ENCODE results near the gene B4GALT2.

DNA sequence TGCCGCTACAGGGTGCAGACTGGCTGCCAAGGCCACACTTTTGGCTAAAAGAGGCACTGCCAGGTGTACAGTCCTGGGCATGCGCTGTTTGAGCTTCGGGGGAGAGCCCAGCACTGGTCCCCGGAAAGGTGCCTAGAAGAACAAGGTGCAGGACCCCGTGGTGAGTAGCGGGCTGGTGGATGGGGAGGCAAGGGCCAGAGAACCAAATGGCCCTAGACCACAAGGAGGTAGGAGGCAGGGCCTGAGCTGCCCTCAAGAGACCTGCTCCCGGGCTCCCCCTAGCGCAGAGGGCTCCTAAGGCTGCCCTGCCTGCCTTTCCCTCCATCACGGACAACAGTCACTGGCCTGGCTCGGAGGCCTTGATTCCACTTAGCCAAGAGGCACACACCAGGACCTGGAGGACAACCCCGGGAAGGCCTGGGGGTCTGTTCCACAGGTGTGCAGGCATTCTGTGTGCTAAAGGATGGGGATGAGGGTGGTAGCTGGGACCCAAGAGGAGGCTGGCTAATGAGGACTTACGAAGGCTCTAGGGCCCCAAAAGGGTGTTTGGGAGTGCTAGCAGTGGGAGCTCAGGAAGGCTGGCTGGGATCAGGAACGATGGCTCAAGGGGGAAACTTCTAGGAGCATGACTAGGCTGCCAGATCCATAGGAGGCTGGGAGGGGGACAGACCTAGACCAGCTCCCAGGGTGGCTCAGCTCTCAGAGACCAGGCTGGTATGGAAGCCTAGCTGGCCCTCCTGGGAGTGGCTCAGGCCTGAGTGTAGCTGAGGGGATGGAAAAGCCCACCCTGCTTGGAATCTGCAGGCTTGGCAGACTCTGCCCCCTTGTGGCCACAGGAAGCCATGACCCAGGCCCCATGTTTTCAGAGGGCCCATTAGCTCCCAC, 44.7 kb upstream of the B4GALT2 start:
- TF ChIP-seq, protein P1, sequence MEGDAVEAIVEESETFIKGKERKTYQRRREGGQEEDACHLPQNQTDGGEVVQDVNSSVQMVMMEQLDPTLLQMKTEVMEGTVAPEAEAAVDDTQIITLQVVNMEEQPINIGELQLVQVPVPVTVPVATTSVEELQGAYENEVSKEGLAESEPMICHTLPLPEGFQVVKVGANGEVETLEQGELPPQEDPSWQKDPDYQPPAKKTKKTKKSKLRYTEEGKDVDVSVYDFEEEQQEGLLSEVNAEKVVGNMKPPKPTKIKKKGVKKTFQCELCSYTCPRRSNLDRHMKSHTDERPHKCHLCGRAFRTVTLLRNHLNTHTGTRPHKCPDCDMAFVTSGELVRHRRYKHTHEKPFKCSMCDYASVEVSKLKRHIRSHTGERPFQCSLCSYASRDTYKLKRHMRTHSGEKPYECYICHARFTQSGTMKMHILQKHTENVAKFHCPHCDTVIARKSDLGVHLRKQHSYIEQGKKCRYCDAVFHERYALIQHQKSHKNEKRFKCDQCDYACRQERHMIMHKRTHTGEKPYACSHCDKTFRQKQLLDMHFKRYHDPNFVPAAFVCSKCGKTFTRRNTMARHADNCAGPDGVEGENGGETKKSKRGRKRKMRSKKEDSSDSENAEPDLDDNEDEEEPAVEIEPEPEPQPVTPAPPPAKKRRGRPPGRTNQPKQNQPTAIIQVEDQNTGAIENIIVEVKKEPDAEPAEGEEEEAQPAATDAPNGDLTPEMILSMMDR (conservative IDR thresholded peaks at IDR 0.05): peak; percentile 90
- no peak for TF ChIP-seq EZH2 (IDR thresholded peaks at IDR 0.05; ENCODE audit: low read depth)
